Muscle layer of colon (tissue), 2 donors: ENCODE results near the gene TMC1.

Experiments
- H3K27ac ChIP-seq: one replicate; pipeline ENCODE4 v1.7.0; 2013; ENCODE audit warnings: low read depth, mild to moderate bottlenecking, low read length, moderate library complexity
- H3K27me3 ChIP-seq, 2 donors: one replicate each; pipeline ENCODE4 v1.7.0; 2013; ENCODE audit warnings: low read length in 2 of 2, mild to moderate bottlenecking in 2 of 2; ENCODE audit not compliant: insufficient read depth in 2 of 2, control insufficient read depth in 1 of 2
- H3K36me3 ChIP-seq: one replicate; pipeline ENCODE4 v1.7.0; 2013; ENCODE audit warnings: mild to moderate bottlenecking, low read length; ENCODE audit not compliant: insufficient read depth
- H3K4me1 ChIP-seq: one replicate; pipeline ENCODE4 v1.7.0; 2013; ENCODE audit warnings: mild to moderate bottlenecking, low read length; ENCODE audit not compliant: insufficient read depth
- H3K4me3 ChIP-seq, 2 donors: one replicate each; pipeline ENCODE4 v1.7.0; 2013; ENCODE audit warnings: low read length in 2 of 2, low read depth in 1 of 2, mild to moderate bottlenecking in 1 of 2, moderate library complexity in 1 of 2
- H3K9ac ChIP-seq: one replicate; pipeline ENCODE4 v1.7.0; 2013; ENCODE audit warnings: low read length
- H3K9me3 ChIP-seq: one replicate; pipeline ENCODE4 v1.7.0; 2013; ENCODE audit warnings: mild to moderate bottlenecking, low read length
- donor health status: abdominal sarcoma.
- donor health status: Adenocarcinoma of cecum.

TMC1 gene

DNA sequence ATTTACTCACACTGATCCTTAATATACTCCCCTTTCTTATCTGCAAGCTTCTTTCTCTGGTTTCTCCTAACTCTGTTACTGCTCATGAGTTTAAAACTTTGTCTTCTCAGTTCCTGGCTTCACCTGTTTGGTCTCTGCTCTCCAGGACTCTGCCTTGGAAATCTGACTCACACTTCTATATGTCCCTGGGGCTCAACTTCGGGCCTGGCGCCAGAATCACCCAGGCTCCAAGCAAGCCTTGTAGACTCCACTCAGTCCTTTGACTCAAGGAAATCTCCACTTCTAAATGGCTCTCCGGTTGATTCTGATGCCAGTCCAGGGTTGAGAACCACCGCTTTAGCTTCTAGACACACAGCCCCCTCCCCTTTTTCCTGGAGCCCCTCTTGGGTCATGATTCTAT is 57.8 kb downstream of the TMC1 start:
- no peaks in the 10 kb centered on the region for H3K27me3 ChIP-seq
- H3K9ac ChIP-seq, result no peak overlapping the region
- H3K36me3 ChIP-seq, result no peaks in the 10 kb centered on the region
- H3K9me3 ChIP-seq, result no peaks in the 10 kb centered on the region
- peaks cover 17% of the 10 kb centered on the region for H3K4me1 ChIP-seq
- H3K27ac ChIP-seq, result no peak overlapping the region
- no peak overlapping the region for H3K4me3 ChIP-seq

DNA sequence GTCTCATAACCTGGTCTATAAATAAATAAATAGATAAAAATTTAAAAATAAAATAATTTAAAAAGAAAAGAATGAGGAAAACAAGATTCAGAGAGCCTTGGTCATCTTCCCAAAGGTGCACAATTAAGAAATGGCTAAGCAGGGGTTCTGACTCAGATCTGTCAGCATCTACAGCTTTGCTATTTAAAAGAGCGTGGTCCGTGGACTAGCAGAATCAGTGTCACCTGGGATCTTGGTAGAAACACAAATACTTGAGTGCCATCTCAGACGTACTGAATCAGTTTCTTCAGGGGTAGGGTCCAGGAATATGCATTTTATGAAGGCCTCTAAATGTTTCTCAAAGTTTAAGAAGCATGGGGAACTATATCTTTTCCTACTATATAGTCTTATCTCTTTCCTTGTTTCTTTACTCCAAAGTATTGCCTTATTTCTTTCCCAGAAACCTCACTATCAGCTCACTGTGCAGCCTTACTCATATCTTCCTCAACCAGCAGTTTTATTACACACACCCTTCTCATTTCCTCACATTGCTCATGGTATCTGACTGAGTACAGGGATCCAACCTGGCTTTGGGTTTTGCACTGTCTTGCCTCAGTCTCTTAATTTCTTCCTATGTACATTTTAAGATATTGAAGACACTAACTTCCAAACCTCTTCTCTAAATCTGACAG is 58.6 kb downstream of the TMC1 start:
- Histone ChIP-seq H3K9me3 (no peaks in the 10 kb centered on the region), H3K4me3 (no peak overlapping the region), H3K36me3 (no peaks in the 10 kb centered on the region), H3K27ac (no peak overlapping the region), H3K27me3 (no peaks in the 10 kb centered on the region), H3K4me1 (peaks cover 17% of the 10 kb centered on the region), H3K9ac (no peak overlapping the region)

DNA sequence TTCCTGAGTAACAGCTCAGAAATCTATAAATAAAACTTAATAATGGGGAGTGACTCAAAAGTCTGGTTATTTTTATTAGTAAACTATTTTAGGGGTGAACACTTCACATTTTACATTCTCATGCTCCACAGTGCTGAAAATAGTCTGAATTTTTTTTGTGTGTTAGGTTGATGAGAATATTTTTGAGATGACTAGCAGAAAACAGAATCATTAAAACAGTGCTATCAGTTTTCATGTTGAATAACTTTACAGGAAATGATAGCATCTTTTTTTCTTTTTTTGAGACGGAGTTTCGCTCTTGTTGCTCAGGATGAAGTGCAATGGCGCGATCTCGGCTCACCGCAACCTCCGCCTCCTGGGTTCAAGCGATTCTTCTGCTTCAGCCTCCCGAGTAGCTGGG is 60.3 kb downstream of the TMC1 start:
- H3K27ac ChIP-seq, result no peak overlapping the region
- no peak overlapping the region for H3K4me3 ChIP-seq
- H3K36me3 ChIP-seq, result no peaks in the 10 kb centered on the region
- H3K27me3 ChIP-seq, result no peaks in the 10 kb centered on the region
- no peak overlapping the region for H3K9ac ChIP-seq
- no peaks in the 10 kb centered on the region for H3K9me3 ChIP-seq
- H3K4me1 ChIP-seq, result peaks cover 9% of the 10 kb centered on the region

DNA sequence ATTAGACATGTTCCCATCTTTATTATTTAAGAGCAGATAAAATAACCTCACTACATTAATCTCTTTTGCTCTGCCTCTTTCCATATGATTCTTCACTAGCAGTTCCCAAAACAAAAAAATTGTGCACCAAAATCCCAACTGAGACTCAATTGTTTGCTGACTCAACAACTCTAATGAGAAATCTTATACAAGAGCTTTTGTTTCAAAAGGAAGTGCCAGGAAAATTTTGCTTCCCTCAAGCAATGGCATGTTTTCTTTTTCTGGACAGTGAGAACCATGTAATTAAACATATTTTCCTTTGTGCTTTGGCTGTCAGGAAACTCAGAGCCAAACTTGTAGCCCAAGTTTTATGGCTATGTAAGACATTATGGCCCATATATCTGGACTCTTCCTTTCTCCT is 62.0 kb downstream of the TMC1 start:
- no peak overlapping the region for H3K27ac ChIP-seq
- peaks cover 4% of the 10 kb centered on the region for H3K4me1 ChIP-seq
- H3K9ac ChIP-seq, result no peak overlapping the region
- no peaks in the 10 kb centered on the region for H3K27me3 ChIP-seq
- H3K4me3 ChIP-seq, result no peak overlapping the region
- H3K9me3 ChIP-seq, result no peaks in the 10 kb centered on the region
- H3K36me3 ChIP-seq, result no peaks in the 10 kb centered on the region

DNA sequence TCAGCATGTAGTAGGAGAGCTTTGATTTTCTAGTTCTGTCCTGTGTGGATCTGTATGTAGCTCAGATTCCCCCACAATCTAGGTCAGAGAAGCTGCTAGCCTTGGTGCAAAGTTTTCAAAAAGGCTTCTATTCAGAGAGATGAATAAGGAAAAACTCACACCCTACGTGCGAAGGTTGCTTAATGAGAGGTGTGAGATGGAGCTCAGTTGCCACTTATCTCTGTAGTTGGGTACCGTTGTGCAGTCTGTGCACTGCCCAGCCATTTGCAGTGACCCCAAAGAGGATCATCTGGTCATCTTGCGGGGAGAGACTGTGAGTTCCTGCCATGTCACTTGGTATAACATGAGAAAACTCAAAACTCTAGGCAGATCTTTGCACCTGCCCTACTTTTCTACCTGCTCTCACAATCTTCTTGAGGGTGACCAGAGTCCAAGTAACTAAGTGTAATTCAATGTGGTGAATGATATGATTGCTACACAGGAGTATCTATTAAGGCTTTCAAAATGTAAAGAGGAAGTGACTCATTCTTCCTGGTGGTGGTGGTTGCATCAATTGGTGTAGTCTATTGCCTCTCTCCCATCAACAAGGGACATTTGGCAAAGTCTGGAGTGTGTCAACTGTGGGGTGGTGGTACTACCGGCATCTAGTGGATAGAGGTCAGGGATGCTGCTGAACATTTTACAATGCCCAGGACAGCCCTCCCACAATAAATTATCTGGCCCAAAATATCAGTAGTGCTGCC is 65.2 kb downstream of the TMC1 start:
- H3K27me3 ChIP-seq, result no peaks in the 10 kb centered on the region
- H3K36me3 ChIP-seq, result no peaks in the 10 kb centered on the region
- H3K4me1 ChIP-seq, result peaks cover 15% of the 10 kb centered on the region
- no peak overlapping the region for H3K4me3 ChIP-seq
- no peak overlapping the region for H3K27ac ChIP-seq
- H3K9me3 ChIP-seq, result no peaks in the 10 kb centered on the region
- no peak overlapping the region for H3K9ac ChIP-seq

DNA sequence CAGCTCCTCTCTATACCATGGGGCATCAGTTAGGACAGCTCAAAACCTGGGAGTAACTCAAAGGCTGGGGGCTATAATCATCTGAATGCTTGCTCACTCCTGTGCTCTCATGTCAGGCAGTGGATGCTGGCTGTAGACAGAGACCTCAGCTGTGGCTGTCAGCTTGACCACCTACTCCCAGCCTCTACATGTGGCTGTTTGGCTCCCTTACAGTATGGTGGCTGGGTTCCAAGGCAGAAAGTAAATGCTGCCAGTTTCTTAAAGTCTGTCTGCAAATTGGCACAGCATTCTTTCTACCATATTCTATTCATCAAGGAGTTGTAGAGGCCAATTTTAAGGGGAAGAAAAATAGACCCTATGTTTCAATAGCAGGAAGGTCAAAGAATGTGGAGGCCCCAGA is 66.9 kb downstream of the TMC1 start:
- H3K9ac ChIP-seq, result no peak overlapping the region
- H3K4me3 ChIP-seq, result no peak overlapping the region
- no peaks in the 10 kb centered on the region for H3K27me3 ChIP-seq
- no peak overlapping the region for H3K27ac ChIP-seq
- H3K9me3 ChIP-seq, result no peaks in the 10 kb centered on the region
- H3K36me3 ChIP-seq, result no peaks in the 10 kb centered on the region
- H3K4me1 ChIP-seq, result peaks cover 15% of the 10 kb centered on the region

DNA sequence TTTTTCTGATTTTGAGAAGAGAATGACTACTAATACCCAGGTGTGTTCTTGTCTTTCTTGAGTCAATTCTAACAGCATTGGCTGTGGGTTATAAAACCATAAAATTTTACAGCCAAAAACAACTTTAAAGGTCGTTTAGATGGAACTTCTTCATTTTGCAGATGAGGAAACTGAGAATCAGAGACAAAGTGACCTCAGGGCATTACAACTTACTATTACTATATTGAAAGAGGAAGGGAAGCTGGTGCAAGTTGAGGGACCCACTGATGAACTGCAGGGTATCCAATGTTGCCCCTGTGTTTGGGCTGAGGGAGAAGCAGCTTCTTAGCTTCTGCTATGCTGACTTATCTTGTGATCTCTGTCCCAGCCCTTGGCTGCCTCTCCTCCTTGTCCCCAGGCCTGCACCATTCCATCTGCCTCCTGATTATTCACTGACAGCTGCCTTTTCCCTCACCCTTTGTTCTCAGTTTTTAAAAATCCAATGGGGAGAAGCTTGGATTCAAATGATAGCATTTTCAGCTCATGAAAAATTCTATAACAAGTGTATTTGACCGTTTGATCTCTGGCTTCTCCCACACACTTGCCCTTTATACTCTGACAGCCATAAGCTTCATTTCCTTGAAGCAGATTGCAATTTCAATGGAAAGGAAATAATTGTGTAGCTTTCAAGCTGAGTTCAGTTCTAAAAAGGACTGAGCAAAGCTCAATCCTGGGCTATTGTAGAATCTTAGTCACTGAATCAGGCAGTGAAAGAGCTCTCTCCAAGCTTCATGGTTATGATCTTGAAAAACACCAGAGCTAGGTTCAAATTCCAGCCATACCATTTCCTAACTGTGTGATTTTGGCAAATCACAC is 68.5 kb downstream of the TMC1 start:
- peaks cover 15% of the 10 kb centered on the region for H3K4me1 ChIP-seq
- H3K27ac ChIP-seq, result no peak overlapping the region
- H3K9me3 ChIP-seq, result no peaks in the 10 kb centered on the region
- H3K27me3 ChIP-seq, result no peaks in the 10 kb centered on the region
- no peak overlapping the region for H3K4me3 ChIP-seq
- H3K36me3 ChIP-seq, result no peaks in the 10 kb centered on the region
- H3K9ac ChIP-seq, result no peak overlapping the region

DNA sequence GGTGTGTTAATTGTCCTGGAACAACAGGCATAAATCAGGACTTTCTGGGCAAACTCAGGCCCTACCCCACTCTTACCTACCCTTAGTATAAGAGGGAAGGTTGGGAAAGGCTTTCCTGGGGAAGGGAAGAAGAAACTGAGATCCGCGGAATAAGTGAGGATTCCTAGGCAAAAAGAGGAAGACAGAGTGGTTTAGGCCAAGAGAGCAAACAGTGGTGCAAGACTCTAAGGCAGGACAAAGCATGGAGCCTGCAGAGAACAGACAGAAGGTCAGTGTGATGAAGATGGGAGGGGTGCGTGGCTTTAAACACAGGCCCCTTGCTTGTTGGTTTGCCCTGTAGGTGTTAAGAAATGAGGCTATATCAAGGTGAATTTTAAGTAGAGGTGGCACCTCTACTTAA is 69.4 kb downstream of the TMC1 start:
- H3K4me1 ChIP-seq, result peaks cover 15% of the 10 kb centered on the region
- H3K4me3 ChIP-seq, result no peak overlapping the region
- no peaks in the 10 kb centered on the region for H3K36me3 ChIP-seq
- no peak overlapping the region for H3K27ac ChIP-seq
- no peaks in the 10 kb centered on the region for H3K9me3 ChIP-seq
- no peak overlapping the region for H3K9ac ChIP-seq
- H3K27me3 ChIP-seq, result no peaks in the 10 kb centered on the region

DNA sequence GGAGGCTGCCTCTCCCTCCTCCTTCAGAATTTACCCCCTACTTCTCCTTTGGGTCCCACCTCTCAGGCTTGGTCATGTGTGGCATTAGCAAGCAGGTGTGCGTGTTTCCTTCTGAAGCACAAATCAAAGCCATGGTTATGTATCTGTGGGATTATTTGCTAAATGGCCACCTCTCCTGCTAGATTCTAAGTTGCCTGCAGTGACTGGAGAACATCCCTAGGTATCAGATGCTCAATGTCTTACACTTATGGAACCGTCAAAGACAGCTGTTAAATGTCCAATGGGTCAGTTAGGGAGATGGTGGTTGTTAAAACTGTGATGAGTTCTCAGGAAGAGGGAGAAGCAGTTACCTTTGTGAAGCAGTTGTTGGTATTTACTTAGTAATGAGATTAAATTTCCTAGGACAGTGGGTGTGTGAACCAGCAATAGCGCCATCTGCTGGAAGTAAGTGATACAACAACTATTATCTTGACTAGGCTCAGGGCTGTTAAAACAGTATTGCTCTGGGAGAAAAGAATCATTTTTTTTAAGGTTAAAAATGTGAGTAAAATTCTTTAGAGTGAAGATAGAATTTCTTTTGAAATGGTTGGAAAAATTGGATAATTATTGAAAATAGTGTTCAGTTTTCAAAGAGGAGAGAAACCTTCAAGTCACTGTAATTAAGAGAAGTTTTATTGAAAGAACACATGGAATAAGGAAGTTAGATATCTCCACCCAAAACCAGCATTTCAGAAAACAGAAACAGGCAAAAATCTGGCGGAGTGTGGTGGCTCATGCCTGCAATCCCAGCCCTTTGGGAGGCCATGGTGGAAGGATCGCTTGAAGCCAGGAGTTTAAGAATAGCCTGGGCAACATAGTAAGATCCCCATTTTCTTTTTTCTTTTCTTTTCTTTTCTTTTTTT is 71.3 kb downstream of the TMC1 start:
- H3K27ac ChIP-seq, result no peak overlapping the region
- H3K36me3 ChIP-seq, result no peaks in the 10 kb centered on the region

DNA sequence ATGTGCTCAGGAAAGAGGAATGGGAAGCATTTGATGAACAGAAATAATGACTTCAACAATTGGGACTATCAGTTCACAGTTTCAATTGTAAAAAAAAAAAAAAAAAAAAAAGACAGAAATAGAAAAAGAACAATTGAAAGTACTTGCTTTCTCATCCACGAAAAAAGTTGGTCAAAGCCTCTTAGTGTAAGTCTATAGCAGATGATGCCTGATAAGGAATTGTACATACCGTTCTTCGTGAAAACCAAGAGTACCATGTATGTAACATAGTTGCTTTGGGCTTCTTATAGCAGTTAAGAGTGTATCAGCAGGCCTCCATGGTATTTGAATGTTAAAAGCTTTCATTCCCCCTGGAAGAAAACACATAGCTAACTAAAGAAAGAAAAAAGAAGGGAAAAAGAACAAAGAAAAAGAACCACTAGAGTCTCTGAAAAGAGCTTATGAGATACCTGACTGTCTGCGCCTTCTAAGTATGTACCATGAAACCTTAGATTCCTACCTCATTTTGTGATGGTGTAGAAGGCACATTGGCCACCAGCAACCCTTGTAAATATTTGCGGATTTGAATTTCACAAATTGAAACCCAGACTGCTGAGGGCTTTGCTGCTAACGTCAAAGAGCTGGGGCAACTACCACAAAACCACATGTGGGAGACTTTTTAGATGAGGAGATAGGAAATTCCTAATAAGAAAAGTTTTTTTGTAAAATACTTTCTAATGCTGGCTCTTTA is 75.2 kb downstream of the TMC1 start:
- H3K27ac ChIP-seq, result no peak overlapping the region
- H3K9ac ChIP-seq, result no peak overlapping the region
- no peaks in the 10 kb centered on the region for H3K27me3 ChIP-seq
- no peaks in the 10 kb centered on the region for H3K36me3 ChIP-seq
- no peaks in the 10 kb centered on the region for H3K9me3 ChIP-seq
- no peaks in the 10 kb centered on the region for H3K4me1 ChIP-seq
- no peak overlapping the region for H3K4me3 ChIP-seq

More for the DNA sequence above, 71.3 kb downstream of the TMC1 start:
- Histone ChIP-seq H3K27me3 (no peaks in the 10 kb centered on the region), H3K4me1 (peaks cover 15% of the 10 kb centered on the region), H3K9ac (no peak overlapping the region), H3K4me3 (no peak overlapping the region), H3K9me3 (no peaks in the 10 kb centered on the region)
